HG02610 (cell line): ENCODE results near the gene HES1.
"Not testable (repeated sequence)": the region's sequence is repeated elsewhere in the genome, so short reads cannot be mapped to it uniquely, and the experiment has no call there.

Experiments
- ATAC-seq: cut with Tn5 transposase; IDR thresholded peaks from one replicate; pipeline ENCODE4 v1.9.1; 2021; ENCODE audit warnings: mild to moderate bottlenecking, moderate library complexity; ENCODE audit not compliant: unreplicated experiment

HES1 gene

GRCh38 chr3:194124193-194124592 lies 11.8 kb upstream of the HES1 start:
- no peak for ATAC-seq

GRCh38 chr3:194125442-194125841 lies 10.5 kb upstream of the HES1 start:
- no peak for ATAC-seq

- no peak for ATAC-seq
These were observed 9.2 kb upstream of the HES1 start for GRCh38 chr3:194126790-194127189.

GRCh38 chr3:194128202-194128918 lies 7.6 kb upstream of the HES1 start:
- no peak for ATAC-seq

- not testable (repeated sequence) for ATAC-seq
These were observed 7.0 kb upstream of the HES1 start for GRCh38 chr3:194128919-194129295.

GRCh38 chr3:194129581-194130133 lies 6.3 kb upstream of the HES1 start:
- ATAC-seq = no peak

GRCh38 chr3:194130188-194130587 lies 5.8 kb upstream of the HES1 start:
- no peak for ATAC-seq

- ATAC-seq = peak; percentile 45
These were observed 5.0 kb upstream of the HES1 start for GRCh38 chr3:194130807-194131589.

GRCh38 chr3:194132465-194133286 lies 3.3 kb upstream of the HES1 start:
- no peak for ATAC-seq

GRCh38 chr3:194133661-194134230 lies 2.2 kb upstream of the HES1 start:
- no peak for ATAC-seq

- ATAC-seq = peak; percentile 18
These were observed 1.7 kb upstream of the HES1 start for GRCh38 chr3:194134231-194134756.

- peak; percentile 39 for ATAC-seq
These were observed 1.0 kb upstream of the HES1 start for GRCh38 chr3:194134757-194135515.

- ATAC-seq = no peak
These were observed 487 bp upstream of the HES1 start for GRCh38 chr3:194135516-194135805.

GRCh38 chr3:194136519-194137007 lies 615 bp downstream of the HES1 start:
- ATAC-seq = no peak

- ATAC-seq = no peak
These were observed 1.1 kb downstream of the HES1 start for GRCh38 chr3:194137008-194137505.

- ATAC-seq = peak; percentile 35
These were observed 1.8 kb downstream of the HES1 start for GRCh38 chr3:194137506-194138474.

- no peak for ATAC-seq
These were observed 2.8 kb downstream of the HES1 start for GRCh38 chr3:194138732-194139070.

GRCh38 chr3:194139071-194139813 lies 3.3 kb downstream of the HES1 start:
- no peak for ATAC-seq
